WTC11 (cell line): Measurements from ENCODE around the gene ABR. TPM values are rescaled to one million over a fixed set of nuclear protein-coding genes. Genes with fewer than 3 reads are reported as not detected.

Experiments
- ATAC-seq: fragments of 200-7000 bp; cut with Tn5 transposase; 2 replicates; pipeline ENCODE4 v1.10.0; 2021; ENCODE audit warnings: mild to moderate bottlenecking, moderate library complexity
- CTCF ChIA-PET: fragments of 300-600 bp; sonication (Branson Sonifier 250); formaldehyde crosslinking; loops from one replicate; lab custom pipeline; 2021; ENCODE audit warnings: antibody characterized with exemption; lab: Charles Lee
- POLR2A ChIA-PET: fragments of 350-600 bp; sonication (Branson Sonifier 250); formaldehyde crosslinking; loops from one replicate; lab custom pipeline; 2021; ENCODE audit warnings: antibody characterized with exemption; lab: Charles Lee
- DNase-seq: peaks from one replicate; pipeline ENCODE4 v3.0.0; 2021; ENCODE audit warnings: low spot score
- H3K27ac Mint-ChIP-seq: 2 replicates; pipeline ENCODE4 v1.8.0; 2021; ENCODE audit warnings: mixed read lengths
- H3K27me3 Mint-ChIP-seq: 2 replicates; pipeline ENCODE4 v1.8.0; 2021; ENCODE audit warnings: low read depth, mild to moderate bottlenecking, moderate library complexity, mixed read lengths
- H3K36me3 Mint-ChIP-seq: 2 replicates; pipeline ENCODE4 v1.8.0; 2021; ENCODE audit warnings: mixed read lengths
- H3K4me1 Mint-ChIP-seq: 2 replicates; pipeline ENCODE4 v1.8.0; 2022; ENCODE audit warnings: mixed read lengths
- H3K4me3 Mint-ChIP-seq: 2 replicates; pipeline ENCODE4 v1.8.0; 2021; ENCODE audit warnings: mild to moderate bottlenecking, moderate library complexity, mixed read lengths
- H3K9me3 Mint-ChIP-seq: 2 replicates; pipeline ENCODE4 v1.8.0; 2021; ENCODE audit warnings: mixed read lengths
- CREB1 ChIP-seq: sonication (generic); formaldehyde crosslinking; IDR thresholded peaks from 2 replicates; pipeline ENCODE4 v1.8.0; 2023; ENCODE audit warnings: mild to moderate bottlenecking, missing genetic modification reagents
- ETV6 ChIP-seq: sonication (generic); formaldehyde crosslinking; IDR thresholded peaks from 2 replicates; pipeline ENCODE4 v1.8.1; 2022; ENCODE audit warnings: mild to moderate bottlenecking, missing genetic modification reagents
- FOXJ3 ChIP-seq: sonication (generic); formaldehyde crosslinking; IDR thresholded peaks from 2 replicates; pipeline ENCODE4 v1.9.0; 2021; ENCODE audit warnings: missing genetic modification reagents, mild to moderate bottlenecking, borderline replicate concordance
- JAZF1 ChIP-seq: fragments of 250-450 bp; sonication (Bioruptor Pico); IDR thresholded peaks from 2 replicates; pipeline ENCODE4 v1.9.0; 2021; ENCODE audit warnings: moderate library complexity, mild to moderate bottlenecking, inconsistent platforms
- JUN ChIP-seq: sonication (generic); formaldehyde crosslinking; IDR thresholded peaks from 2 replicates; pipeline ENCODE4 v1.8.0; 2023; ENCODE audit warnings: mild to moderate bottlenecking, missing genetic modification reagents
- OVOL2 ChIP-seq: fragments of 250-450 bp; sonication (Bioruptor Pico); IDR thresholded peaks from 2 replicates; pipeline ENCODE4 v1.9.0; 2021; ENCODE audit warnings: mild to moderate bottlenecking, borderline replicate concordance
- RELA ChIP-seq: sonication (generic); formaldehyde crosslinking; IDR thresholded peaks from 2 replicates; pipeline ENCODE4 v1.8.1; 2022; ENCODE audit warnings: missing genetic modification reagents, mild to moderate bottlenecking, borderline replicate concordance
- SMAD4 ChIP-seq: sonication (generic); formaldehyde crosslinking; IDR thresholded peaks from 2 replicates; pipeline ENCODE4 v1.8.0; 2022; ENCODE audit warnings: mild to moderate bottlenecking, missing genetic modification reagents
- SOX15 ChIP-seq: fragments of 250-450 bp; sonication (Bioruptor Pico); IDR thresholded peaks from 2 replicates; pipeline ENCODE4 v1.9.0; 2021; ENCODE audit warnings: mild to moderate bottlenecking
- TEAD1 ChIP-seq: sonication (generic); formaldehyde crosslinking; IDR thresholded peaks from 2 replicates; pipeline ENCODE4 v1.8.0; 2022; ENCODE audit warnings: mild to moderate bottlenecking, missing genetic modification reagents
- TEAD4 ChIP-seq: sonication (generic); formaldehyde crosslinking; IDR thresholded peaks from 2 replicates; pipeline ENCODE4 v1.8.0; 2022; ENCODE audit warnings: mild to moderate bottlenecking, missing genetic modification reagents
- ZNF219 ChIP-seq: sonication (generic); formaldehyde crosslinking; IDR thresholded peaks from 2 replicates; pipeline ENCODE4 v1.8.0; 2023; ENCODE audit warnings: missing genetic modification reagents, mild to moderate bottlenecking, borderline replicate concordance
- ZNF671 ChIP-seq: fragments of 250-450 bp; sonication (Bioruptor Pico); IDR thresholded peaks from 2 replicates; pipeline ENCODE4 v1.8.0; 2021; ENCODE audit warnings: mild to moderate bottlenecking
- total RNA-seq: library from RNA; stranded (reverse); gene quantifications from 3 replicates; pipeline ENCODE4 v1.2.3, GENCODE V29; 2021
- TF ChIP-seq, protein P1 (sequence below): sonication (generic); formaldehyde crosslinking; conservative IDR thresholded peaks from 2 replicates; pipeline ENCODE4 v1.8.1; 2022; ENCODE audit warnings: mild to moderate bottlenecking, missing genetic modification reagents
- TF ChIP-seq, protein P2 (sequence below): sonication (generic); formaldehyde crosslinking; IDR thresholded peaks from 2 replicates; pipeline ENCODE4 v1.8.1; 2022; ENCODE audit warnings: low read depth, mild to moderate bottlenecking, moderate library complexity, missing genetic modification reagents, borderline replicate concordance
- TF ChIP-seq, protein P3 (sequence below): sonication (generic); formaldehyde crosslinking; IDR thresholded peaks from 2 replicates; pipeline ENCODE4 v1.8.1; 2023; ENCODE audit warnings: mild to moderate bottlenecking, moderate library complexity, missing genetic modification reagents
- TF ChIP-seq, protein P4 (sequence below): sonication (generic); formaldehyde crosslinking; IDR thresholded peaks from 2 replicates; pipeline ENCODE4 v1.8.1; 2022; ENCODE audit warnings: mild to moderate bottlenecking, missing genetic modification reagents, moderate library complexity, borderline replicate concordance
- TF ChIP-seq, protein P5 (sequence below): fragments of 250-450 bp; sonication (Bioruptor Pico); IDR thresholded peaks from 2 replicates; pipeline ENCODE4 v2.1.2; 2022; ENCODE audit warnings: mild to moderate bottlenecking, moderate library complexity
- TF ChIP-seq, protein P6 (sequence below): sonication (generic); formaldehyde crosslinking; IDR thresholded peaks from 2 replicates; pipeline ENCODE4 v1.8.0; 2023; ENCODE audit warnings: mild to moderate bottlenecking, missing genetic modification reagents
- TF ChIP-seq, protein P7 (sequence below): sonication (generic); formaldehyde crosslinking; IDR thresholded peaks from 2 replicates; pipeline ENCODE4 v1.8.1; 2022; ENCODE audit warnings: low read depth, missing genetic modification reagents, borderline replicate concordance

Gene ABR
- total RNA-seq, 1 experiment from 2014 or later, result 38.0 TPM

DNA sequence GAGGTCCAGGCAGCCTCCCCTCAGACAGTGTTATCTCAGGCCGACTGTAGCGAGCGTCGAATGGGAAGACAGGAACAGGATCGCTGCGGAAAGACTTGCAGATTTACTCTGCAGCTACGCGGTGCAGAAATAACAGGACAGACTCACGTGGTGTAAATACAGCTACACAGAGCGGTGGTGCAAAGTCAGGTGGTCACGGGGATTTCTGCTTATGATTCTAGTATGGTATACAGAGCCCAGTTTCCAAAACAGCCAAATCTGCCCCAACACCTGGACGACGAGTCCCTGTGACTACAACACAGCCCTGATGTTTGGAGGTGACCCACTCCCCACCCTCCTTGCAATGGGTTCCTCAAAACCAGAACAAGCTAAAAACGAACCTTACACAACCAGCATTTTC lies 40.6 kb upstream of the ABR start:
- H3K4me3 Mint-ChIP-seq, result no peak overlapping the region
- CTCF ChIA-PET, result interaction anchor here (0.6 to 0.8 kb wide), 2 partner anchors 9 to 23 kb away, joined by 3 to 4 read pairs; no protein-coding TSS in a partner anchor
- no peaks in the 10 kb centered on the region for H3K36me3 Mint-ChIP-seq
- POLR2A ChIA-PET, result no interaction called here
- no peak for DNase-seq
- H3K9me3 Mint-ChIP-seq, result no peaks in the 10 kb centered on the region
- H3K4me1 Mint-ChIP-seq, result peaks cover 3% of the 10 kb centered on the region; the same call in 1 of the 2 replicates
- ATAC-seq, result no peak
- H3K27me3 Mint-ChIP-seq, result peaks cover 22% of the 10 kb centered on the region
- TF ChIP-seq, protein P1, sequence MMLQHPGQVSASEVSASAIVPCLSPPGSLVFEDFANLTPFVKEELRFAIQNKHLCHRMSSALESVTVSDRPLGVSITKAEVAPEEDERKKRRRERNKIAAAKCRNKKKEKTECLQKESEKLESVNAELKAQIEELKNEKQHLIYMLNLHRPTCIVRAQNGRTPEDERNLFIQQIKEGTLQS (CRISPR knock-in tag), result no peak
- TF ChIP-seq, protein P2, sequence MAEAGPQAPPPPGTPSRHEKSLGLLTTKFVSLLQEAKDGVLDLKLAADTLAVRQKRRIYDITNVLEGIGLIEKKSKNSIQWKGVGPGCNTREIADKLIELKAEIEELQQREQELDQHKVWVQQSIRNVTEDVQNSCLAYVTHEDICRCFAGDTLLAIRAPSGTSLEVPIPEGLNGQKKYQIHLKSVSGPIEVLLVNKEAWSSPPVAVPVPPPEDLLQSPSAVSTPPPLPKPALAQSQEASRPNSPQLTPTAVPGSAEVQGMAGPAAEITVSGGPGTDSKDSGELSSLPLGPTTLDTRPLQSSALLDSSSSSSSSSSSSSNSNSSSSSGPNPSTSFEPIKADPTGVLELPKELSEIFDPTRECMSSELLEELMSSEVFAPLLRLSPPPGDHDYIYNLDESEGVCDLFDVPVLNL, result no peak
- TF ChIP-seq ZNF219 (CRISPR knock-in tag), result no peak
- no peak overlapping the region for H3K27ac Mint-ChIP-seq

DNA sequence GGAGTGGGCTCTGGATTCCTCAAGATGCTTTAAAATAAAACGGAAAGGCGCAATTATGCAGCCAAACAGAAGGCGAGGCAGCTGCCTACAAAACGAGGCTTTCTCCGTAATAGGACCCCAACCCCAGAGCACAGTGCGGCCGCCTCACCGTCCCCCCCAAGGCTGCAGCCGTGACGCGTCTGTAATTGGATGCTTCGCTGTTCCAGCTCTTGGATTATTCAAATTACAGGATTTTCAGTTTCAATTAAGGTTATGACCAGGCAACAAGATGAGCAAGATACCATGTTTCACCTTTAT lies 37.3 kb upstream of the ABR start:
- POLR2A ChIA-PET, result no interaction called here

More for the DNA sequence above, 37.3 kb upstream of the ABR start:
- Mint-ChIP-seq H3K27ac (no peak overlapping the region; the same call in 1 of the 2 replicates), H3K4me3 (no peak overlapping the region), H3K9me3 (no peaks in the 10 kb centered on the region), H3K36me3 (no peaks in the 10 kb centered on the region)
- CTCF ChIA-PET, result no interaction called here
- no peak for DNase-seq
- TF ChIP-seq, protein P3, sequence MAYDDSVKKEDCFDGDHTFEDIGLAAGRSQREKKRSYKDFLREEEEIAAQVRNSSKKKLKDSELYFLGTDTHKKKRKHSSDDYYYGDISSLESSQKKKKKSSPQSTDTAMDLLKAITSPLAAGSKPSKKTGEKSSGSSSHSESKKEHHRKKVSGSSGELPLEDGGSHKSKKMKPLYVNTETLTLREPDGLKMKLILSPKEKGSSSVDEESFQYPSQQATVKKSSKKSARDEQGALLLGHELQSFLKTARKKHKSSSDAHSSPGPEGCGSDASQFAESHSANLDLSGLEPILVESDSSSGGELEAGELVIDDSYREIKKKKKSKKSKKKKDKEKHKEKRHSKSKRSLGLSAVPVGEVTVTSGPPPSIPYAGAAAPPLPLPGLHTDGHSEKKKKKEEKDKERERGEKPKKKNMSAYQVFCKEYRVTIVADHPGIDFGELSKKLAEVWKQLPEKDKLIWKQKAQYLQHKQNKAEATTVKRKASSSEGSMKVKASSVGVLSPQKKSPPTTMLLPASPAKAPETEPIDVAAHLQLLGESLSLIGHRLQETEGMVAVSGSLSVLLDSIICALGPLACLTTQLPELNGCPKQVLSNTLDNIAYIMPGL, result no peak
- TF ChIP-seq FOXJ3 (no peak), SOX15 (no peak), JUN (CRISPR knock-in tag) (no peak), SMAD4 (no peak), ETV6 (CRISPR knock-in tag) (no peak), ZNF671 (CRISPR knock-in tag) (no peak), JAZF1 (CRISPR knock-in tag) (no peak), TEAD4 (CRISPR knock-in tag) (no peak), TEAD1 (CRISPR knock-in tag) (no peak), CREB1 (CRISPR knock-in tag) (no peak), OVOL2 (CRISPR knock-in tag) (no peak), RELA (CRISPR knock-in tag) (no peak)
- TF ChIP-seq, protein P4, sequence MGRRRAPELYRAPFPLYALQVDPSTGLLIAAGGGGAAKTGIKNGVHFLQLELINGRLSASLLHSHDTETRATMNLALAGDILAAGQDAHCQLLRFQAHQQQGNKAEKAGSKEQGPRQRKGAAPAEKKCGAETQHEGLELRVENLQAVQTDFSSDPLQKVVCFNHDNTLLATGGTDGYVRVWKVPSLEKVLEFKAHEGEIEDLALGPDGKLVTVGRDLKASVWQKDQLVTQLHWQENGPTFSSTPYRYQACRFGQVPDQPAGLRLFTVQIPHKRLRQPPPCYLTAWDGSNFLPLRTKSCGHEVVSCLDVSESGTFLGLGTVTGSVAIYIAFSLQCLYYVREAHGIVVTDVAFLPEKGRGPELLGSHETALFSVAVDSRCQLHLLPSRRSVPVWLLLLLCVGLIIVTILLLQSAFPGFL, result no peak
- TF ChIP-seq, protein P5, sequence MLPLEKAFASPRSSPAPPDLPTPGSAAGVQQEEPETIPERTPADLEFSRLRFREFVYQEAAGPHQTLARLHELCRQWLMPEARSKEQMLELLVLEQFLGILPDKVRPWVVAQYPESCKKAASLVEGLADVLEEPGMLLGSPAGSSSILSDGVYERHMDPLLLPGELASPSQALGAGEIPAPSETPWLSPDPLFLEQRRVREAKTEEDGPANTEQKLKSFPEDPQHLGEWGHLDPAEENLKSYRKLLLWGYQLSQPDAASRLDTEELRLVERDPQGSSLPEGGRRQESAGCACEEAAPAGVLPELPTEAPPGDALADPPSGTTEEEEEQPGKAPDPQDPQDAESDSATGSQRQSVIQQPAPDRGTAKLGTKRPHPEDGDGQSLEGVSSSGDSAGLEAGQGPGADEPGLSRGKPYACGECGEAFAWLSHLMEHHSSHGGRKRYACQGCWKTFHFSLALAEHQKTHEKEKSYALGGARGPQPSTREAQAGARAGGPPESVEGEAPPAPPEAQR, result no peak
- TF ChIP-seq, protein P1 (CRISPR knock-in tag), result no peak
- TF ChIP-seq, protein P6, sequence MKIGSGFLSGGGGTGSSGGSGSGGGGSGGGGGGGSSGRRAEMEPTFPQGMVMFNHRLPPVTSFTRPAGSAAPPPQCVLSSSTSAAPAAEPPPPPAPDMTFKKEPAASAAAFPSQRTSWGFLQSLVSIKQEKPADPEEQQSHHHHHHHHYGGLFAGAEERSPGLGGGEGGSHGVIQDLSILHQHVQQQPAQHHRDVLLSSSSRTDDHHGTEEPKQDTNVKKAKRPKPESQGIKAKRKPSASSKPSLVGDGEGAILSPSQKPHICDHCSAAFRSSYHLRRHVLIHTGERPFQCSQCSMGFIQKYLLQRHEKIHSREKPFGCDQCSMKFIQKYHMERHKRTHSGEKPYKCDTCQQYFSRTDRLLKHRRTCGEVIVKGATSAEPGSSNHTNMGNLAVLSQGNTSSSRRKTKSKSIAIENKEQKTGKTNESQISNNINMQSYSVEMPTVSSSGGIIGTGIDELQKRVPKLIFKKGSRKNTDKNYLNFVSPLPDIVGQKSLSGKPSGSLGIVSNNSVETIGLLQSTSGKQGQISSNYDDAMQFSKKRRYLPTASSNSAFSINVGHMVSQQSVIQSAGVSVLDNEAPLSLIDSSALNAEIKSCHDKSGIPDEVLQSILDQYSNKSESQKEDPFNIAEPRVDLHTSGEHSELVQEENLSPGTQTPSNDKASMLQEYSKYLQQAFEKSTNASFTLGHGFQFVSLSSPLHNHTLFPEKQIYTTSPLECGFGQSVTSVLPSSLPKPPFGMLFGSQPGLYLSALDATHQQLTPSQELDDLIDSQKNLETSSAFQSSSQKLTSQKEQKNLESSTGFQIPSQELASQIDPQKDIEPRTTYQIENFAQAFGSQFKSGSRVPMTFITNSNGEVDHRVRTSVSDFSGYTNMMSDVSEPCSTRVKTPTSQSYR (CRISPR knock-in tag), result no peak
- TF ChIP-seq, protein P7, sequence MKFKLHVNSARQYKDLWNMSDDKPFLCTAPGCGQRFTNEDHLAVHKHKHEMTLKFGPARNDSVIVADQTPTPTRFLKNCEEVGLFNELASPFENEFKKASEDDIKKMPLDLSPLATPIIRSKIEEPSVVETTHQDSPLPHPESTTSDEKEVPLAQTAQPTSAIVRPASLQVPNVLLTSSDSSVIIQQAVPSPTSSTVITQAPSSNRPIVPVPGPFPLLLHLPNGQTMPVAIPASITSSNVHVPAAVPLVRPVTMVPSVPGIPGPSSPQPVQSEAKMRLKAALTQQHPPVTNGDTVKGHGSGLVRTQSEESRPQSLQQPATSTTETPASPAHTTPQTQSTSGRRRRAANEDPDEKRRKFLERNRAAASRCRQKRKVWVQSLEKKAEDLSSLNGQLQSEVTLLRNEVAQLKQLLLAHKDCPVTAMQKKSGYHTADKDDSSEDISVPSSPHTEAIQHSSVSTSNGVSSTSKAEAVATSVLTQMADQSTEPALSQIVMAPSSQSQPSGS (CRISPR knock-in tag), result no peak
- TF ChIP-seq, all 79 proteins: peak for 0
- peaks cover 3% of the 10 kb centered on the region; the same call in 1 of the 2 replicates for H3K4me1 Mint-ChIP-seq
- no peak for ATAC-seq
- peaks cover 10% of the 10 kb centered on the region; the same call in 1 of the 2 replicates for H3K27me3 Mint-ChIP-seq
